Stimulated activated CD8-positive, alpha-beta memory T cell treated with anti-CD3 and anti-CD28 coated beads, Interleukin-4, amount 100 ng/mL, for 4 hours (primary cell): ENCODE results near the gene DPCD.

Experiments used
- DNase-seq, 2 donors: peaks; one replicate each; pipeline ENCODE4 v3.0.0-alpha.2; 2020; ENCODE audit warnings: low read depth in 2 of 2, low spot score in 1 of 2

The DPCD gene

GRCh38 chr10:101567165-101568006 is 20.7 kb upstream of the DPCD start:
- no peak for DNase-seq

GRCh38 chr10:101568054-101568745 is 19.9 kb upstream of the DPCD start:
- no peak for DNase-seq

GRCh38 chr10:101569323-101569621 is 18.8 kb upstream of the DPCD start:
- no peak for DNase-seq

- DNase-seq: peak; percentile 59 to 62
Measured at GRCh38 chr10:101569622-101570427, 18.3 kb upstream of the DPCD start.

- no peak for DNase-seq
Measured at GRCh38 chr10:101570428-101571270, 17.5 kb upstream of the DPCD start.

- DNase-seq: no peak
Measured at GRCh38 chr10:101571271-101571925, 16.7 kb upstream of the DPCD start.

- DNase-seq: no peak
Measured at GRCh38 chr10:101572126-101572525, 16.0 kb upstream of the DPCD start.

GRCh38 chr10:101572785-101573184 is 15.3 kb upstream of the DPCD start:
- DNase-seq: no peak

GRCh38 chr10:101573885-101574753 is 14.0 kb upstream of the DPCD start:
- DNase-seq: no peak

- no peak for DNase-seq
Measured at GRCh38 chr10:101575091-101575490, 13.0 kb upstream of the DPCD start.

- DNase-seq: no peak
Measured at GRCh38 chr10:101575580-101576210, 12.4 kb upstream of the DPCD start.

- no peak for DNase-seq
Measured at GRCh38 chr10:101576211-101576863, 11.8 kb upstream of the DPCD start.

- DNase-seq: no peak
Measured at GRCh38 chr10:101577121-101577871, 10.8 kb upstream of the DPCD start.

GRCh38 chr10:101578192-101578591 is 9.9 kb upstream of the DPCD start:
- no peak for DNase-seq

GRCh38 chr10:101578803-101579515 is 9.2 kb upstream of the DPCD start:
- no peak for DNase-seq

GRCh38 chr10:101579516-101579870 is 8.6 kb upstream of the DPCD start:
- DNase-seq: no peak
